ENCODE results near the gene ZNF507. TPM values are rescaled to one million over a fixed set of nuclear protein-coding genes. Genes with fewer than 3 reads are reported as not detected.

ZNF507 gene
- total RNA-seq, 1 experiment from 2014 or later, result 14.6 TPM

Other genes with a start within 250 kb of the ZNF507 start
- gene DPY19L3, start 60.2 kb downstream of the ZNF507 start, total RNA-seq (2014; rRNA removed; shearing (Covaris generic); ENCODE audit: low replicate concordance), result 30.6 and 45.1 TPM in 2 replicates
- 115 and 150 TPM in 2 replicates for gene PDCD5, start 235.6 kb downstream of the ZNF507 start, total RNA-seq (2014; rRNA removed; shearing (Covaris generic); ENCODE audit: low replicate concordance)

Data from Karpas-422 (cell line).